Activated naive CD8-positive, alpha-beta T cell treated with anti-CD3 and anti-CD28 coated beads, Interleukin-2, amount 50 U/mL, for 24 hours (primary cell): Measurements from ENCODE around the gene TRPC6.
"Not testable (repeated sequence)": the region's sequence is repeated elsewhere in the genome, so short reads cannot be mapped to it uniquely, and the experiment has no call there.

Source experiments
- ATAC-seq: fragments of 150-1000 bp; cut with Tn5 transposase; one replicate; pipeline ENCODE4 v1.10.0; 2021
- DNase-seq: peaks from one replicate; pipeline ENCODE4 v3.0.0; 2021
- H3K27ac Mint-ChIP-seq: one replicate; pipeline ENCODE4 v1.8.0; 2021; ENCODE audit warnings: mild to moderate bottlenecking, mixed read lengths
- H3K27me3 Mint-ChIP-seq: one replicate; pipeline ENCODE4 v1.8.0; 2021; ENCODE audit warnings: mixed read lengths
- H3K36me3 Mint-ChIP-seq: one replicate; pipeline ENCODE4 v1.8.0; 2021; ENCODE audit warnings: low read depth, mixed read lengths
- H3K4me1 Mint-ChIP-seq: one replicate; pipeline ENCODE4 v1.8.0; 2021; ENCODE audit warnings: mixed read lengths
- H3K4me3 Mint-ChIP-seq: one replicate; pipeline ENCODE4 v1.8.0; 2021; ENCODE audit warnings: mild to moderate bottlenecking, moderate library complexity, mixed read lengths
- H3K9me3 Mint-ChIP-seq: one replicate; pipeline ENCODE4 v1.8.0; 2021; ENCODE audit warnings: mixed read lengths

Gene TRPC6

GRCh38 chr11:101487775-101488174 lies 96.0 kb downstream of the TRPC6 start:
- H3K4me3 Mint-ChIP-seq: no peak overlapping the region

GRCh38 chr11:101482556-101483124 lies 101.2 kb downstream of the TRPC6 start:
- Mint-ChIP-seq H3K27ac (no peak overlapping the region), H3K9me3 (peaks cover 3% of the 10 kb centered on the region), H3K4me3 (no peak overlapping the region), H3K36me3 (no peaks in the 10 kb centered on the region), H3K4me1 (no peaks in the 10 kb centered on the region), H3K27me3 (no peaks in the 10 kb centered on the region)
- DNase-seq: no peak
- no peak for ATAC-seq

More at GRCh38 chr11:101487775-101488174, 96.0 kb downstream of the TRPC6 start:
- no peaks in the 10 kb centered on the region for H3K4me1 Mint-ChIP-seq
- no peak overlapping the region for H3K27ac Mint-ChIP-seq
- ATAC-seq (no peak), DNase-seq (no peak)
- H3K36me3 Mint-ChIP-seq: no peaks in the 10 kb centered on the region
- no peaks in the 10 kb centered on the region for H3K9me3 Mint-ChIP-seq
- H3K27me3 Mint-ChIP-seq: no peaks in the 10 kb centered on the region

DNA sequence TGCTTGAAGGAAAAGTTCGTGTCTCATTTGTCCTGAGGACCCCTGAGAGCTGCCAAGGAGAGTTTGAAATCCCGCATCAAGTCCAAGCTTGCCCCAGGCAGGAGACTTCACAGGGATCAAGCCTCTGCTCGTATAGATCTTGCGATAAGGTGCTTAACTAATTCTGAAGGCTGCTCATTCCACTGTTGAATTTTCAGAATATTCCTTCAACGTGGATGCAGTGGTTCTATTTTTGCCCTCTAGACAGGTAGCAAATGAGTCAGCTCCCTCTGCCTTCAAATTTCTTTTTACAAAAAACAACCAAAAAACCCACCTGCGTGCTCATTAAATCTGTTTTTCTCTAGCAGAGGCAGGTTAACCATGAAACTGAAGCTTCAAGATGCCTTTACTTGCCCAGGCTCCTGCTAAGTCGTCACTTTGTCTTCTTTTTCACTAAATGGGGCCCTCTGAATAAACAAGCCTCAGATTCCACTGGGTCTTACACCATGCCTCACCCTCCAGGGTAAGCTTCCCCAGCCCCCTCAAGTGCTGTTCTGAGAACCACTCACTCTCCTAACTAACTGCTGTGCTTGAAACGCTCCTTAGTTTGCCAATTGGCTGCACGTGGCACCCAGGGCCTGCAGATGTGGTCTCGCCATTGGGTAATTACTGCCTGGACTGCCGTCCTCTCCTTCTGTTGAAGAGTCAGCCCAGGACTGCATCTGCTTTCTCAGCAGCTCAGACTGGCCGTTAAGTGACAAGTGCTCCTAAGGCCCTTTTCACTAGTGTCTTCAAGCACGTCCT lies 105.0 kb downstream of the TRPC6 start:
- DNase-seq: no peak
- Mint-ChIP-seq H3K27ac (no peak overlapping the region), H3K4me1 (no peaks in the 10 kb centered on the region), H3K9me3 (peaks cover 9% of the 10 kb centered on the region), H3K27me3 (no peaks in the 10 kb centered on the region), H3K36me3 (no peaks in the 10 kb centered on the region), H3K4me3 (no peak overlapping the region)
- ATAC-seq: no peak

- H3K4me3 Mint-ChIP-seq: no peak overlapping the region
- H3K27ac Mint-ChIP-seq: no peak overlapping the region
- no peaks in the 10 kb centered on the region for H3K27me3 Mint-ChIP-seq
- ATAC-seq (no peak), DNase-seq (no peak)
- peaks cover 9% of the 10 kb centered on the region for H3K9me3 Mint-ChIP-seq
- H3K36me3 Mint-ChIP-seq: no peaks in the 10 kb centered on the region
- no peaks in the 10 kb centered on the region for H3K4me1 Mint-ChIP-seq
These were observed 105.9 kb downstream of the TRPC6 start for GRCh38 chr11:101477926-101478325.

- H3K27ac Mint-ChIP-seq: no peak overlapping the region
- no peak overlapping the region for H3K4me3 Mint-ChIP-seq
- H3K4me1 Mint-ChIP-seq: no peaks in the 10 kb centered on the region
- peaks cover 9% of the 10 kb centered on the region for H3K9me3 Mint-ChIP-seq
- DNase-seq (no peak), ATAC-seq (no peak)
- no peaks in the 10 kb centered on the region for H3K36me3 Mint-ChIP-seq
- no peaks in the 10 kb centered on the region for H3K27me3 Mint-ChIP-seq
These were observed 107.6 kb downstream of the TRPC6 start for GRCh38 chr11:101476191-101476590.

DNA sequence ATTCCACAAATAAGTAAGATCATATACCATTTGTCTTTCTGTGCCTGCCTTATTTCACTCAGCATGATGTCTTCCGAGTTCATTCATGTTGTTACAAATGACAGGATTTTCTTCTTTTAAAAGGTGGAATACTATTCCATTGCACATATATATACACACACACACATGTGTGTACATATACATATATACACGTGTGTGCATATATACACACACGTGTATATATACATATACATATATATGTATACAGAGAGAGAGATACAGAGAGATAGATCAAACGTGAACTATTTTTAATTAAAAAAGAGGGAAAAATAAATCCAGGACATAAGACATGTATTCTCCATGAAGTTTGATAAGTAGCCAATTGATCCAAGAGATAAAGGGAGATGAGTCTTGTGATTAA lies 108.1 kb downstream of the TRPC6 start:
- no peaks in the 10 kb centered on the region for H3K27me3 Mint-ChIP-seq
- no peaks in the 10 kb centered on the region for H3K4me1 Mint-ChIP-seq
- DNase-seq (no peak), ATAC-seq (no peak)
- H3K36me3 Mint-ChIP-seq: no peaks in the 10 kb centered on the region
- H3K27ac Mint-ChIP-seq: no peak overlapping the region
- peaks cover 9% of the 10 kb centered on the region for H3K9me3 Mint-ChIP-seq
- no peak overlapping the region for H3K4me3 Mint-ChIP-seq

DNA sequence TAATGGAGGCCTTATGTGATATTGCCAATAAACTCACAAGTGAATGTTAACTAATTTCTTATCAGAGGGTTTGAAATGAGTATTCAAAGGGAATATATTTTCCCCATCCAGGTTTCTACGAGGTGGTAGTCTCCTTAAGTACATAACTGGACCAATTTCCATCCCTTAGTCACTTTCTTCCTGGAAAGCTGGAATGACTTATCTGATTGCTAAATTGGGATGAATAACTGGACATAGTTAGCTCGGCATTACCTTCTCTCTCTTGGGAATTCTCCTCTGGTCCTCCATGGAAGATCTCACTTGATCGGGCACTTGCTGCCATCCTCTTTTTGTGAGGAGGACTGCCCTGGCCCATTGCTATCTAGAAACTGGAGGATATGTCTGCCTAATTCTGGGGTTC lies 109.1 kb downstream of the TRPC6 start:
- Mint-ChIP-seq H3K27me3 (no peaks in the 10 kb centered on the region), H3K4me1 (no peaks in the 10 kb centered on the region), H3K27ac (no peak overlapping the region), H3K36me3 (no peaks in the 10 kb centered on the region), H3K4me3 (no peak overlapping the region), H3K9me3 (peaks cover 9% of the 10 kb centered on the region)
- ATAC-seq (no peak), DNase-seq (no peak)

DNA sequence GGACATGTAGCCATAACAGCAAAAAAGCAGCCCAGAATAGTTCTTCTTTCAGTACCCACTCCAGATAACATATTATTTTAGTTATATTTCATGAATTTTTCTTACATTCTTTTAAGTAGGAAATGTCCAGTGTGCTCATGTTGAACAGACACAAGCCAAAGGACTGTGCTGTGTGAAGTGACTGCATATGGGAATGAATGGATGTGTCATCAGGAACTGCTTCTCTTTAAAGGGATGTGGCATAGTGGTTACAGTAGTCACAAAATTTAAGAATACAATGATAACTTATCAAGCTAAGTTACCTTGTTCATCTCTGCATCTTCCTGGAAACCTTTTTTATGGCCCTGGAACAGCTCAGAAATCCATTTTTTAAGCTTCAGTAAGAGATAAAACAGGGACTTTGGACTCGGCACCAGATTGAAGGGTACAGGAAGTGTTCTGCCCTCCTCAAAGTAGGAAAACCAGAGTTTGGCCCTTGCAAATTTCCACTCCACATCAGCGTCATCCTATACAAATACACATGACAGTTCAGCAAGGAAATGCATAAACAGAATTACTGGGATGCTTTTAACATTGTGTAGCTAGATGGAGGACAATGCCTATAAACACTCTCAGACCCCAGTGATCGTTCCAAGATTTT lies 112.8 kb downstream of the TRPC6 start:
- H3K4me3 Mint-ChIP-seq: no peak overlapping the region
- H3K27me3 Mint-ChIP-seq: no peaks in the 10 kb centered on the region
- ATAC-seq (no peak), DNase-seq (no peak)
- no peaks in the 10 kb centered on the region for H3K36me3 Mint-ChIP-seq
- no peaks in the 10 kb centered on the region for H3K4me1 Mint-ChIP-seq
- H3K9me3 Mint-ChIP-seq: peaks cover 6% of the 10 kb centered on the region
- no peak overlapping the region for H3K27ac Mint-ChIP-seq

GRCh38 chr11:101470419-101470818 lies 113.4 kb downstream of the TRPC6 start:
- Mint-ChIP-seq H3K27me3 (no peaks in the 10 kb centered on the region), H3K27ac (no peak overlapping the region), H3K36me3 (no peaks in the 10 kb centered on the region), H3K4me1 (no peaks in the 10 kb centered on the region), H3K9me3 (peaks cover under 1% of the 10 kb centered on the region), H3K4me3 (no peak overlapping the region)
- no peak for DNase-seq
- no peak for ATAC-seq

DNA sequence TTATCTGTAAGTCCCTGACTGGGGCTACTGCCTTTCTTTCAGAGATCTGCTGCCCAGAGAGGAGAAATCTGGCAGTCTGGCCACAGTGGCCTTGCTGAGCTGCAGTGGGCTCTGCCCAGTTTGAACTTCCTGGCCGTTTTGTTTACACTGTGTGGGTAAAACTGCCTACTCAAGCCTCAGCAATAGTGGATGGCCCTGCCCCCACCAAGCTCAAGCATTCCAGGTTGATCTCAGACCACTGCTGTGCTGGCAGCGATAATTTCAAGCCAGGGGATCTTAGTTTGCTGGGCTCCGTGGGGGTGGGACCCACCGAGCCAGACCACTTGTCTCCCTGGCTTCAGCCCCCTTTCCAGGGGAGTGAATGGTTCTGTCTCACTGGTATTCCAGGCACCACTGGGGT lies 117.5 kb downstream of the TRPC6 start:
- H3K4me3 Mint-ChIP-seq: no peak overlapping the region
- no peaks in the 10 kb centered on the region for H3K4me1 Mint-ChIP-seq
- no peak overlapping the region for H3K27ac Mint-ChIP-seq
- no peaks in the 10 kb centered on the region for H3K27me3 Mint-ChIP-seq
- DNase-seq (no peak), ATAC-seq (no peak)
- H3K36me3 Mint-ChIP-seq: no peaks in the 10 kb centered on the region
- no peaks in the 10 kb centered on the region for H3K9me3 Mint-ChIP-seq

DNA sequence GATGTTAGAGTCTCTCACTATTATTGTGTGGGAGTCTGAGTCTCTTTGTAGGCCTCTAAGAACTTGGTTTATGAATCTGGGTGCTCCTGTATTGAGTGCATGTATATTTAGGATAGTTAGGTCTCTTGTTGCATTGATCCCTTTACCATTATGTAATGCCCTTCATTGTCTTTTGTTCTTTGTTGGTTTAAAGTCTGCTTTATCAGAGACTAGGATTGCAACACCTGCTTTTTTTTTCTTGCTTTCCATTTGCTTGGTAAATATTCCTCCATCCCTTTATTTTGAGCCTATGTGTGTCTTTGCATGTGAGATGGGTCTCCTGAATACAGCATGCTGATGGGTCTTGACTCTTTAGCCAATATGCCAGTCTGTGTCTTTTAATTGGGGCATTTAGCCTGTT lies 119.4 kb downstream of the TRPC6 start:
- not testable (repeated sequence) for H3K4me3 Mint-ChIP-seq, H3K4me1 Mint-ChIP-seq, H3K27me3 Mint-ChIP-seq, H3K27ac Mint-ChIP-seq, H3K9me3 Mint-ChIP-seq, H3K36me3 Mint-ChIP-seq, DNase-seq, ATAC-seq

GRCh38 chr11:101459020-101459419 lies 124.8 kb downstream of the TRPC6 start:
- ATAC-seq (no peak), DNase-seq (no peak)
- H3K27me3 Mint-ChIP-seq: no peaks in the 10 kb centered on the region
- no peaks in the 10 kb centered on the region for H3K9me3 Mint-ChIP-seq
- H3K4me1 Mint-ChIP-seq: no peaks in the 10 kb centered on the region
- H3K4me3 Mint-ChIP-seq: no peak overlapping the region
- H3K27ac Mint-ChIP-seq: no peak overlapping the region
- no peaks in the 10 kb centered on the region for H3K36me3 Mint-ChIP-seq

DNA sequence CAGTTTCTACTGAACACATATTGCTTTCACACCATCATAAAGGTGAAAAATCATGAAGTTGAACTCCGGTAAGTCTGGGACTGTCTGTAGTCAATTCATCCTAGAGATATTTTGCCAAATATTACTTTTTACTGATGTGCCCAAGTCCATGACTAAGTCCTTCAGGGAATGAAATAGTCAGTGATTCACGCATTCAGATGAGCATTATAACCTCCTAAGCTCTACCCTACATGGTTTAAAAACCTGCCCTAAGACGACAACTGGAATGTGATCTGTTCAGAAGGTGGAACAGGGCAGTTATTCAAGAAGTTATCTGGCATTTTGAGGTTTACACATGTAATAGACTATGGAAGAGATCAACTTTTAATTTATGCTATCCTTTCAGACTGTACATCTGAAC lies 125.6 kb downstream of the TRPC6 start:
- Mint-ChIP-seq H3K27me3 (no peaks in the 10 kb centered on the region), H3K27ac (no peak overlapping the region), H3K4me3 (no peak overlapping the region), H3K4me1 (no peaks in the 10 kb centered on the region), H3K9me3 (no peaks in the 10 kb centered on the region), H3K36me3 (no peaks in the 10 kb centered on the region)
- ATAC-seq (no peak), DNase-seq (no peak)

DNA sequence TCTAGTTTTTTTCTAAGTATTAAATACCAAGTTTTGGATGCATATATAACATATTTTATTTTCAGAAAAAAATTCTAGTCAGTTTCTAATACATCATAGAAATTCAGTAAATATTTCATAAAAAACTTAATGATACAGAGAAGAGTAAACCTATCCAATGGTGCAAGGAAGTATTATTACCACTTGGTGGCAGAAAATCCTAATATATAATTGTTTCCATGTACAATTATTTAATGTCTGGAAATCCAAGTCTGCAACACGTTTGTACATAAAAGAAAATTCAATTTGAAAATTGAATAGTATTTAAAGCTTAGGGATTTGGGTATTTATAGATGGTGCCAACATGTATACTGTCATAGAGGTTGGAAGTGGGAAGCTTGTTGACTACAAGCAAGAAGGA lies 127.0 kb downstream of the TRPC6 start:
- DNase-seq (no peak), ATAC-seq (no peak)
- Mint-ChIP-seq H3K4me1 (no peaks in the 10 kb centered on the region), H3K36me3 (no peaks in the 10 kb centered on the region), H3K27ac (no peak overlapping the region), H3K4me3 (no peak overlapping the region), H3K9me3 (no peaks in the 10 kb centered on the region), H3K27me3 (no peaks in the 10 kb centered on the region)

GRCh38 chr11:101453682-101454081 lies 130.1 kb downstream of the TRPC6 start:
- Mint-ChIP-seq H3K36me3 (no peaks in the 10 kb centered on the region), H3K27me3 (no peaks in the 10 kb centered on the region), H3K4me3 (no peak overlapping the region), H3K4me1 (no peaks in the 10 kb centered on the region), H3K27ac (no peak overlapping the region), H3K9me3 (peaks cover 5% of the 10 kb centered on the region)
- ATAC-seq (no peak), DNase-seq (no peak)
